Cardiac fibroblast (primary cell): ENCODE results near the gene SLC25A13.

Source experiments
- DNase-seq, 2 donors: peaks; one replicate each; pipeline versions ENCODE4 v3.0.0 to v3.0.0-alpha.2; 2010; ENCODE audit warnings: low read depth in 2 of 2
- H3K4me3 ChIP-seq, 2 donors: replicated peaks in 1 of 2; 1 replicate in 1 of 2; 2 replicates in 1 of 2; pipeline ENCODE4 v1.5.1; 2011; ENCODE audit warnings: low read depth in 2 of 2, low read length in 2 of 2, mild to moderate bottlenecking in 2 of 2, moderate library complexity in 1 of 2
- TF ChIP-seq, protein P1 (sequence below): IDR thresholded peaks from one replicate; pipeline ENCODE4 v1.5.1; 2011; ENCODE audit warnings: low read depth, mild to moderate bottlenecking, low read length, inconsistent platforms

The SLC25A13 gene

DNA sequence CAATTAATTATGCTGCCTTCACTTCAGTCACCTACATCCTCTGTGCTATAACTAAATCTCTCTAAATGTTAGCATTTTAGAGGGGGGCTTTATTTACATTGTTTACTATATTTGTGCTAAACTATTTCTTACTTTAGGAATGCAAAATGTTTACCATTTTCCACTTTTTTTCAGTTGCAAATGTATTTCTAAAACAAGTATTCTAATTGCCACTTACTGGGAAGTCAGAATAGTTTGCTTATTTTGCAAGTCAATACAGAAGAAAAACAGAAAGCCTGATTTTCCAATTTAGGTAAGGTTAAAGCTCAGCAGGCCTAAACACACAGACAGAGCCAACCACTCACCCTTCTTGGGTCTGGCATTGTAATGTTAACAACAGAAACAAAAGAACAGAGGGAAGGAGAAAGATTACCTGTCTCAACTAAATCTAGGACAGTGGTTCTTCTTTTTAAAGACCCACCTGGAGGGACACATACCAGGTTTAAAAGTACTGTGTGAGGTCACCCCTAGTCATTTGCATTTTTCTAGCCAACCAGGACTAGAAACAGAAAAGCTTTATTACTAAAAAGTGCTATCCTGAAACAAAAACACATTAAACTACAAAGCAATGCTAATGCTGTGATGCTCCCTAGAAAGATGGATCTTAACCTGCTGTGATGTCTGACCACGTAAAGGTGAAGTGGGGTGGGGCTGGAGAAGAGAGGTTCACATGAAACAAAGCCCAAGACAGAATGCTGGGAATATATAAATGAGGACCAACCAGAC is 178.2 kb downstream of the SLC25A13 start:
- TF ChIP-seq, protein P1, sequence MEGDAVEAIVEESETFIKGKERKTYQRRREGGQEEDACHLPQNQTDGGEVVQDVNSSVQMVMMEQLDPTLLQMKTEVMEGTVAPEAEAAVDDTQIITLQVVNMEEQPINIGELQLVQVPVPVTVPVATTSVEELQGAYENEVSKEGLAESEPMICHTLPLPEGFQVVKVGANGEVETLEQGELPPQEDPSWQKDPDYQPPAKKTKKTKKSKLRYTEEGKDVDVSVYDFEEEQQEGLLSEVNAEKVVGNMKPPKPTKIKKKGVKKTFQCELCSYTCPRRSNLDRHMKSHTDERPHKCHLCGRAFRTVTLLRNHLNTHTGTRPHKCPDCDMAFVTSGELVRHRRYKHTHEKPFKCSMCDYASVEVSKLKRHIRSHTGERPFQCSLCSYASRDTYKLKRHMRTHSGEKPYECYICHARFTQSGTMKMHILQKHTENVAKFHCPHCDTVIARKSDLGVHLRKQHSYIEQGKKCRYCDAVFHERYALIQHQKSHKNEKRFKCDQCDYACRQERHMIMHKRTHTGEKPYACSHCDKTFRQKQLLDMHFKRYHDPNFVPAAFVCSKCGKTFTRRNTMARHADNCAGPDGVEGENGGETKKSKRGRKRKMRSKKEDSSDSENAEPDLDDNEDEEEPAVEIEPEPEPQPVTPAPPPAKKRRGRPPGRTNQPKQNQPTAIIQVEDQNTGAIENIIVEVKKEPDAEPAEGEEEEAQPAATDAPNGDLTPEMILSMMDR, result no peak
- DNase-seq, result no peak
- no peak overlapping the region for H3K4me3 ChIP-seq

GRCh38 chr7:96136600-96137239 is 185.2 kb downstream of the SLC25A13 start:
- TF ChIP-seq, protein P1, result no peak
- H3K4me3 ChIP-seq, result no peak overlapping the region
- DNase-seq, result no peak

GRCh38 chr7:96135241-96135640 is 186.7 kb downstream of the SLC25A13 start:
- H3K4me3 ChIP-seq, result no peak overlapping the region
- DNase-seq, result no peak
- TF ChIP-seq, protein P1, result no peak

GRCh38 chr7:96131525-96131924 is 190.4 kb downstream of the SLC25A13 start:
- H3K4me3 ChIP-seq, result no peak overlapping the region
- TF ChIP-seq, protein P1, result no peak
- no peak for DNase-seq

DNA sequence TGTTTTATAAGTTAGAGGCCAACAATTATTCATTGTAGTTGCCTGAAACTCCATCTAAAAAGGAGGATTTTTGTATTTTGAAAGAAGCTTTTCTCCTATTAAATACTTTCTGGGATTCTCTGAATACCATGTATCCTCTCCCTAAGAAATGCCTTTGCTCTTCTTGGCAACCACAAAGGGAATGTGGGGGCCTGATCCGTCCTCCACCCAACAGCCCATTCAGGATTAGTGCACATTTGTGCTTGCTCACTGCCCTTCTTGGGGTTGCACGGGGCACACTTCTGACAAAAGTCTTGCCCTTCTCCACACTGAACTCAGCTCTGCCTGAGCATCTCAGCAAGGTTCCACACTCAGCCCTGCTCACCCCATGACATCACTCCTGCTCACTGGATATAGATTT is 194.2 kb downstream of the SLC25A13 start:
- peak in 1 of 2 donors; percentile 8 for DNase-seq
- TF ChIP-seq, protein P1, result no peak
- H3K4me3 ChIP-seq, result no peak overlapping the region

GRCh38 chr7:96126382-96126781 is 195.5 kb downstream of the SLC25A13 start:
- TF ChIP-seq, protein P1, result no peak
- DNase-seq, result no peak
- H3K4me3 ChIP-seq, result no peak overlapping the region

DNA sequence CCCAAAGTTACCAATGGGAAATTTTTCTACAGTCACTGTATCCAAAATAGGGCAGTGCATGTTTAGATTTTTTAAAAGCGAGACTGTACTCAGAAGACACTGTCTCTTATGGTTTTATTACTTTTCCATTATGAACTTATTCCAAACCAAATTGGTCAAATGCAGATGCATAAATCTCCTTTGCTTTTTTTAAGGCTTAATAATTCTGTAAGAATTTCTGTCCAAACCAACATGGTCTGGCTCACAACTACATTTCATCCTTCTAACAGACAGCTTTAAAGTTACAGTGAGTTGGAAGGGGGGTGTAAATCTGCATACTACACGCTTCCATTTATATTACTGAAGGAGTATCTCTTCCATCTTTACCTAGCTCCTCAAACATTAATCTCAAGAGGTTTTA is 199.2 kb downstream of the SLC25A13 start:
- H3K4me3 ChIP-seq, result no peak overlapping the region
- TF ChIP-seq, protein P1, result no peak
- no peak for DNase-seq
